GM18517 (cell line): ENCODE data around the gene HCK.

Source experiments
- ATAC-seq: cut with Tn5 transposase; IDR thresholded peaks from one replicate; pipeline ENCODE4 v1.9.1; 2021; ENCODE audit warnings: mild to moderate bottlenecking, moderate library complexity; ENCODE audit not compliant: unreplicated experiment

The HCK gene

GRCh38 chr20:32057656-32058184 is 5.7 kb downstream of the HCK start:
- no peak for ATAC-seq

GRCh38 chr20:32059189-32059588 is 7.1 kb downstream of the HCK start:
- ATAC-seq = no peak

- no peak for ATAC-seq
Measured at GRCh38 chr20:32062776-32063170, 10.7 kb downstream of the HCK start.

- ATAC-seq = no peak
Measured at GRCh38 chr20:32063695-32064094, 11.7 kb downstream of the HCK start.

DNA sequence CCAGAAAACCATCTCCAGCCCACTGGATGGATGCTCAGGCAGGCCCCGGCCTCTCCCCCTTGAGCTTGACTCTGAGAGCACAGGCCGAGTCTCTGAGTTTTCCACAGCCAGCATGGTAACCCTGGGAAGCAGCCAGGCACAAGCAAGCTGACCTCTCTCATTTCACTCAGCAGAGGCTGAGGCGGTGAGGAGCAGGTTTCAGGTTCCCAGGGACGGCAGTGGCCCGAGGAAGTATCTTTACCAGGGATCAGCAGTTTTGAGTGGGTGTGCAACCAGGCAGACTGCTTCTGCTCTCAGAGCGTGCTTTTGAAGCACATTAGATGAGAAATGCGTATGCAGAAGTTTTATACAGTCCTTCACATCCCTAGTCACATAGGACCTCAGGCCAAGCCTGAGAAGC is 12.6 kb downstream of the HCK start:
- no peak for ATAC-seq

GRCh38 chr20:32067234-32067821 is 15.3 kb downstream of the HCK start:
- ATAC-seq = no peak

DNA sequence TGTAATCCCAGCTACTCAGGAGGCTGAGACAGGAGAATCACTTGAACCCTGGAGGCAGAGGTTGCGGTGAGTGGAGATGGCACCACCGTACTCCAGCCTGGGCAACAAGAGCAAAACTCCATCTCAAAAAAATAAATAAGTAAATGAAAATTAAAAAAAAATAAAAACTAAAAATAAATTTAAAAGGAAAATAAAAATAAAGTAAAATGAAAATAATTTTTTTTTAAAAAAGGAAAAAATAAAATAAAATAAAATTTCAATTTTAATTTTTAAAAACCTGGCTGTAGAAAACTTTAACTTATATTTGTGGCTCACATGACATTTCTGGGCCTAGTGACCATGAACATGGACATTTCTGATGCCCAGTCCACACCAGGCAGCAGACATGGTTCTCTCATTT is 16.1 kb downstream of the HCK start:
- no peak for ATAC-seq

GRCh38 chr20:32069711-32070110 is 17.7 kb downstream of the HCK start:
- ATAC-seq = no peak

DNA sequence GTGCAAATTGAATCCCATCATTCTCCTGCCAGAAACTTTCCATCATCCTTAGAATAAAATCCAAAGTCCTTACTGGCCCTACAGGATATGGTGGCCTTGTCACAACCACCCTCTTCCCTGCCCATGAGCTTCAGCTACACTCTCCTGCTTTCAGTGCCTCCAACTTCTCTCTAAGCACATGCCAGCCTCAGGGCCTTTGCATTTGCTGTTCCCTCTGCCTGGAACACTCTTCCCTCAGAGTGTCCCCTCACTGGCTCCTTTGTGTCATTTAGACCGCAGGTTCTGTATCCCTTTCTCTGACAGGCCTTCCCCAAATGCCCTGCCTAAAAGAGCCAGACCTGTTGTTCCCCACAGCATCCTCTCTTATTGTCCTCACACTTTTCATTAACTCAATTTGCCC is 18.2 kb downstream of the HCK start:
- no peak for ATAC-seq

- ATAC-seq = no peak
Measured at GRCh38 chr20:32070690-32071213, 18.7 kb downstream of the HCK start.

DNA sequence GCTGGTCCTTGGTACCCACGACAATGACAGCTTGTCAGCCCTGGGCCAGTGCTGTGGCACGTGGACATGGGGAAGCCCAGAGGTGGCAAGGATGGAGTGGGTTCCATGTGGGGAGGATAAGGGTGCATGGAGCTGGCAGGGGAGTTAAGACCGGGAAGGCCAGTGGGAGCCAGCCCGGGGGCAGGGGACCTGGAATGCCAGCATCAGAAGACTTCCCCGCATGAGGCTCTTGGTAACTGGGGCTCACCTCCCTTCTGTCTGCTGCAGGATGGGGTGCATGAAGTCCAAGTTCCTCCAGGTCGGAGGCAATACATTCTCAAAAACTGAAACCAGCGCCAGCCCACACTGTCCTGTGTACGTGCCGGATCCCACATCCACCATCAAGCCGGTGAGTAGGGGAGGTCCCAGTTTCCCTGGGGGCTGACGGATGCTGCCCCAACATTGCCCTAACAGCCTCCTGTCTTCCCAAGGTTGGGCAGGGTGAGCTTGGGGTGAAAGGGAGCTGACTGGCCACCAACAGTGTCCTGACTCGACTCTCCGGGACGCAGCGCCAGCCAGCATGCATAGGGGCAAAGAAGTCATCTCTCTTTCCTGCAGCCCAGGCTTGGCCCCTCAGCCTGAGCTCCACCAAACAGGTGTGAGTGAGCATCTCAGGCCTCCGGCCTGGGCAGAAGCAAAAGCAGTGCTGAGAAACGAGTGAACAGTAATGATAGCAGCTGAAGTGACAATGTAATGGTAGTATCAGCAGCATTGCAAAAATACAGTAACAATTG is 19.5 kb downstream of the HCK start:
- no peak for ATAC-seq

DNA sequence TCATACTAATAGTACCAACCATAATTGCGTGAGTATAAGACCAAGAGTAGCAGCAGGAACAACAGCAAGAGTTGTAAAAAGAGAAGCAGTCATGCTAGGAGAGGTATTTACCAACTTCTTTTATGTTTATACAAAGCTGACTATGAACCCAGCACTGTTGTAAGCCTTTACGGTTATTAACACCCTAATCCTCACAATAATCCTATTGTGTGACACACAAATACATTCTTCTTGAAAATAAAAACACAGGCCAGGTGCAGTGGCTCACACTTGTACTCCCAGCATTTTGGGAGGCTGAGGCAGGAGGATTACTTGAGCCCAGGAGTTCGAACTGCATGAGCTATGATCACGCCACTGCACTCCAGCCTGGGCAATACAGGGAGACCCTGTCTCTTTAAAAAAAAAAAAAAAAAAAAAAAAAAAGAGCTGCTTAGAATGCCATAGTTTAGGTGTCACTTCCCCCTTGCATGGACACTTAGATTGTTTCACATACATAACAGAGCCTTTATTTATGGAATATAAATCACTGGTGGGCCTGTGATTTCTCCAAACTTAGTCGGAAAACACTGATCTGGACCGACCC is 20.2 kb downstream of the HCK start:
- no peak for ATAC-seq

DNA sequence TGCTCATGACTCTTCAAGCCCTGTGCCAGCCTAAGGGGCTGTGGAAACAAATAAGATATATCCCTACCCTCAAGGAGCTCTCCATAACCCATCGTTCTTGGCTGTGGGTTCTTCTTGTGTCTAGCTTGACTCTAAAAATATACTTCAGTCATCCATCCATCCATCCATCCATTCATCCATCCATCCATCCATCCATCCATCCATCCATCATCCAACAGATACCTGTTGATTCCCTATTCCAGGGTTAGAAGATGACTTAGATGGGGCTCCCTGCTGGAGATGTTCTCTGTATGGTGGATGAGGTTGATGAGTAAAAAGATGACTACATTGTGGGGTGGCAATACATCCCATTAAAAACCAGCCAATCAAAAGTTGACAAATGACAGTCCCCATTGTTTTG is 23.5 kb downstream of the HCK start:
- ATAC-seq = no peak

GRCh38 chr20:32077190-32077589 is 25.1 kb downstream of the HCK start:
- no peak for ATAC-seq

GRCh38 chr20:32078322-32078721 is 26.3 kb downstream of the HCK start:
- ATAC-seq = no peak

- no peak for ATAC-seq
Measured at GRCh38 chr20:32078791-32079190, 26.7 kb downstream of the HCK start.

DNA sequence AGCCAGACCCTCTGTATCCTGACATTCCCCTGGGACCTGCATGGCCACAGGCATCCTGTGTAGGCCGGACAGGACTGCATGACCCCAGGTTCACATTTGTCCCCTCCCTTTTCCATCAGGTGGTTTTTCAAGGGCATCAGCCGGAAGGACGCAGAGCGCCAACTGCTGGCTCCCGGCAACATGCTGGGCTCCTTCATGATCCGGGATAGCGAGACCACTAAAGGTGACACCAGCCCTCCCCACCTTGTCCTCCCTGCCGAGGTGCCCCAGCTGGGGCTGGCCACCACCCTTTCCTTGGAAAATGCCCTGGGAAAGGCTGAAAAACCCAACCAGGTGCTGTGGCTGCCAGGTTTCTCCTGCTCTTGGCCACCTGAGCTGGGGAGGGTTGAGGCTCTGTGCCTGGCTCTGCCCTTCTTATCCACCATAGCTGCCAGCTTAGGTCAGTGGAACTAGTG is 27.6 kb downstream of the HCK start:
- no peak for ATAC-seq

GRCh38 chr20:32080783-32081182 is 28.7 kb downstream of the HCK start:
- no peak for ATAC-seq

GRCh38 chr20:32083469-32083868 is 31.4 kb downstream of the HCK start:
- ATAC-seq = no peak

DNA sequence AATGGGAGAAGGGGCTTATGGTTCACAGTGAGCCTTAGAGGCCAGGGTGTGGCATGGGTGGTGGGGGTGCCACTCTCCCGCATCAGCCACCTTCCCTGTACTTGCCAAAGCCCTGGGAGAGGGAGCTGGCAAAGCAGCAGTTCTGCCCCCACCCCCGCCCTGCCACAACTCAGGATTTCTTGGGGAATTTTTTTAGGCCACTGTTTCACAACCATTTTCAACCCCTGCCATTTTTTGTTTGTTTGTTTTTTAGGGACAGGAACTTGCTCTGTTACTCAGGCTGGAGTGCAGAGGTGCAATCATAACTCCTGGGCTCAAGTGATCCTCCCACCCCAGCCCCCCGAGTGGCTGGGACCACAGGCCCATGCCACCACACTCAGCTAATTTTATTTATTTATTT is 35.0 kb downstream of the HCK start:
- ATAC-seq = no peak

DNA sequence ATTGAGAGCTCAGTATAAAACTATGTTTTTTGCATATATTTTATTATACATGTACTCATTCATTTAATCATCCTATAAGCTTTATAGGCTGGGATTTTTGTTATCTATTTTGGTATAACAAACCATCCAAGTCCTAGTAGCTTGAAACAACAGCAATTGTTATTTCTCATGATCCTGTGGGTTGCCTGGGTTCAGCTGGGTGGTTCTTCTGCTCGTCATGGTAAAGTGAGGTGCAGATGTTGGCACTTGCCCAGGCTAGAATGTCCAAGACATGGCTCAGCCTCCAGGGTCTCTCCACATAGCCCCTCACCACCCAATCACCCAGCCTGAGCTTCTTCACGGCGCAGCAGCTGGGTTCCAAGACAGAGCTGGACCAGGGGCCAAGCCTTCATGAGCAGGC is 36.7 kb downstream of the HCK start:
- no peak for ATAC-seq
